Activated CD4-positive, alpha-beta T cell treated with anti-CD3 and anti-CD28 coated beads for 48 hours (primary cell): Measurements from ENCODE around the gene PGGHG.

ENCODE experiments used
- DNase-seq: peaks from one replicate; pipeline ENCODE4 v3.0.0-alpha.2; 2020

PGGHG gene

GRCh38 chr11:285021-285893, 3.7 kb upstream of the PGGHG start:
- no peak for DNase-seq

- no peak for DNase-seq
Observed at GRCh38 chr11:285894-286220, 3.1 kb upstream of the PGGHG start.

DNA sequence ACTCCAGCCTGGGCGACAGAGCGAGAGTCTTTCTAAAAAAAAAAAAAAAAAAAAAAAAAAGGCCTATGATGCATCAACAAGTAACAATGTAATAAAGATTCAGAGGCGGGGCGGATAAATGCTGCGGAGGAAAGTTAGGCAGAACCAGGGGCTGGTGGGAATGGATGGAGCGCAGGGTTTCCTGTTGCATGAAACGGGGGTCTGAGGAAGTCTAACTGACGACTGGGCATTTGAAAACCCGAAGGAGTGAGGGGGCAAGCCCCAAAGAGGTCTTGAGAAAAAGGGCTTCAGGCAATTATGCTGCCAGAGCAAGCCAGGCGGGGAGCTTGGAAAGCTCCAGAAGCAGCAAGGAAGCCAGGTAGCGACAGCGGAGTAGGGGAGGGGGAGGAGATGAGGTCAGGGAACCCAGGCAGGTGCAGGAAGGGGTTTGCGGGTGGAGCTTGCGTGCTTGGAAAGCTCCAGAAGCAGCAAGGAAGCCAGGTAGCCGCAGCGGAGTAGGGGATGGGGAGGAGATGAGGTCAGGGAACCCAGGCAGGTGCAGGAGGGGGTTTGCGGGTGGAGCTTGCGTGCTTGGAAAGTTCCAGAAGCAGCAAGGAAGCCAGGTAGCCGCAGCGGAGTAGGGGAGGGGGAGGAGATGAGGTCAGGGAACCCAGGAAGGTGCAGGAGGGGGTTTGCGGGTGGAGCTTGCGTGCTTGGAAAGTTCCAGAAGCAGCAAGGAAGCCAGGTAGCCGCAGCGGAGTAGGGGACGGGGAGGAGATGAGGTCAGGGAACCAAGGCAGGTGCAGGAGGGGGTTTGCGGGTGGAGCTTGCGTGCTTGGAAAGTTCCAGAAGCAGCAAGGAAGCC, 1.7 kb upstream of the PGGHG start:
- DNase-seq, result peak; percentile 45

GRCh38 chr11:287821-288477, 977 bp upstream of the PGGHG start:
- DNase-seq, result peak; percentile 63

GRCh38 chr11:289398-289711, 429 bp downstream of the PGGHG start:
- DNase-seq, result peak; percentile 28

- no peak for DNase-seq
Observed at GRCh38 chr11:289712-290620, 1.0 kb downstream of the PGGHG start.

DNA sequence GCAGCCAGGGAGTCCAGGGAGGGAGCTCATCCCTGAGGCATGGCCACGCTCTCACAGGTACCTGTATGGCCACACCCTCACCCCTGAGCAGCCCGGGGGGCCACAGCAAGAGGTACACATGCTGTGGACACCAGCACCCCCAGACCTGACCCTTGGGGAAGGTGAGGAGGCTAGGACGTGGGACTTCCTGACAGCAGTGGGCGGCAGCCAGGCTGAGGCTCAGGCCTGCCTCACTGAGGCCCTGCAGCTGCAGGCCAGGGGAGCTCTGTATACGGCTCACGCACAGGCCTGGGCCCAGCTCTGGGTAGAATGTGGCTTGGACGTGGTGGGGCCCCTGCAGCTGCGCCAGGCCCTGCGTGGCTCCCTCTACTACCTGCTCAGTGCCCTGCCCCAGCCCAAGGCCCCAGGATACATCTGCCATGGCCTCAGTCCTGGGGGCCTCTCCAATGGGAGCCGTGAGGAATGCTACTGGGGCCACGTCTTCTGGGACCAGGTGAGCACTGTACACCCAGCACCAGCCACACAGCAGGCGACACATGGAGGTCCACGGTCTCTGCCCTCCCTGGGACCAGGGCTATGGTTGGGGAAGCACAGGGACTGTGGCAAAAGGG, 1.8 kb downstream of the PGGHG start:
- no peak for DNase-seq

- DNase-seq, result no peak
Observed at GRCh38 chr11:291281-292210, 2.6 kb downstream of the PGGHG start.

DNA sequence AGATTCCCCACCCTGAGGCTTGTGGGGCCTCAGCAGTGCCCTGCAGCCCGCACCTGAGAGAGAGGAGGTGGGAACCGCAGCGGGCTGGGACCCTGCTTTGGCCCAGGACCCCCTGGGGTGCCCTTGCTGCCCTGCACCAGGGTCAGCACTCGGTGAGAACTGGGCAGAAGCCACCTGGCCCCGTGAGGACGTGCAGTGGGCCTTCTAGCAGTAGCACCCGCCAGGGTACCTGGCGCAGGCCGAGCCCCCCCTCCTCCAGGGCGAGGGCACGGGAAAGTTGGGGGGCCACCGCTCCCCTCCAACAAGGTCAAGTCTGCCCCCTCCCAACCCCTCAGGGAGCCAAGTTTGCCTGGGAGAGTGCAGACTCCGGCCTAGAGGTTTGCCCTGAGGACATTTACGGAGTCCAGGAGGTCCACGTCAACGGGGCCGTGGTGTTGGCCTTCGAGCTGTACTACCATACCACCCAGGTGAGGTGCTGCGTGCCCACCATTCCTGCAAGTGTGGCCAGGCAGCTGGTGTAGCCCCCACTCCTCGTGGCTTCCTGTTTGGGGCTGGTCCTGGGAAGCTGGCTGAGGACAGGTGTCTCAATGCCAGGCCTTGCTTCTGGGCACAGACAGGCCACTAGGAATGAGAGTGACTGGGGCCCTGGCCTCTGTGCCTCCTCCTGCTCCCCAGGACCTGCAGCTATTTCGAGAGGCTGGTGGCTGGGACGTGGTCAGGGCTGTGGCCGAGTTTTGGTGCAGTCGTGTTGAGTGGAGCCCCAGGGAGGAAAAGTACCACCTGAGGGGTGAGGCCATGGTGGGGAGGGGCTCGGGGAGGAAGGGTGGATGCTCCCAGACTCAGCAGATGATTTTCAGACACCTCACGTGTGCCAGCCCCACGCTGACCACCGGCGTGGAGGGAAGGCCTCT, 3.5 kb downstream of the PGGHG start:
- DNase-seq, result no peak

- DNase-seq, result no peak
Observed at GRCh38 chr11:293271-293851, 4.4 kb downstream of the PGGHG start.

DNA sequence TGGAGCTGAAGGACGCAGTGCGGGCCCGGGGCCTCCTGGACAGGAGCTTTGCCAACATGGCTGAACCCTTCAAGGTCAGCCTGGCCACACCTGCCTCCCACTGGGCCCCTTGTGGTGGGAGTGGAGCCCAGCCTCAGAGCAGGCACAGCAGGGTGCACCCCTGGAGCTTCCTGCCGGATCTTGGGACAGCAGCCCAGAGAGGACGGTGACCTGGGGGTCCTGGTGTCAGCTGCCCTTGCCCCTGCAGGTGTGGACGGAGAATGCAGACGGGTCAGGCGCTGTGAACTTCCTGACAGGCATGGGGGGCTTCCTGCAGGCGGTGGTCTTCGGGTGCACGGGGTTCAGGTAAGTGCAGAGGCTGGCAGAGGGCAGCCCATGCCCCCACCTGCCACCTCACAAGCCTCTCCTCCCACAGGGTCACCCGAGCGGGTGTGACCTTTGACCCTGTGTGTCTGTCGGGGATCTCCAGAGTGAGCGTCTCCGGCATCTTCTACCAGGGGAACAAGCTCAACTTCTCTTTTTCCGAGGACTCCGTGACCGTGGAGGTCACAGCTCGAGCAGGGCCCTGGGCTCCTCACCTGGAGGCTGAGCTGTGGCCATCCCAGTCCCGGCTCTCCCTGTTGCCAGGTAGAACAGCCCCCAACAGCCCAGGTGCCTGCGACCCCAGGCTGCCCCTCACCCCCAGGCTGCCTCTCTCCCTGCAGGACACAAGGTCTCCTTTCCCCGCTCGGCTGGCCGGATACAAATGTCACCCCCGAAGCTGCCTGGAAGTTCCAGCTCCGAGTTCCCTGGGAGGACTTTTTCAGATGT, 5.1 kb downstream of the PGGHG start:
- DNase-seq, result no peak

DNA sequence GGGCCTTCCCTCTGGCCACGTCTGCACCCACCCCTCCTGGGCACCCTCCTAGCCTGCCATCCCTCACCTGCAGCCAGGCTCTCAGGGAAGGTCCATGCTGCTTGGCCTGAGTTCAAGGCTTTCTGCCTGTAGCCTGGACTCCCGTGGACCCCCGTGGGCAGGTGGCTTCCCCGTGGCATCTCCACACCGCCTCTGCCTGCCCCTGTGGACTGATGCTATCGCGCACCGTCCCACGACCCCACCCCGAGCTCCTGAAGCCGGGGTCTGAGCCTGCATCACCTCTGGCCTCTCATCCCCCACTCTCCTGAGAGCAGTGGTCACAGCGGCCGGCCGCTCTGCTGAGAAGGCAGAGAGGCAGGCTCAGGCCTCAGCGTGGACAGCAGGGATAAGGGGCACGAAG, 5.9 kb downstream of the PGGHG start:
- DNase-seq, result no peak

DNA sequence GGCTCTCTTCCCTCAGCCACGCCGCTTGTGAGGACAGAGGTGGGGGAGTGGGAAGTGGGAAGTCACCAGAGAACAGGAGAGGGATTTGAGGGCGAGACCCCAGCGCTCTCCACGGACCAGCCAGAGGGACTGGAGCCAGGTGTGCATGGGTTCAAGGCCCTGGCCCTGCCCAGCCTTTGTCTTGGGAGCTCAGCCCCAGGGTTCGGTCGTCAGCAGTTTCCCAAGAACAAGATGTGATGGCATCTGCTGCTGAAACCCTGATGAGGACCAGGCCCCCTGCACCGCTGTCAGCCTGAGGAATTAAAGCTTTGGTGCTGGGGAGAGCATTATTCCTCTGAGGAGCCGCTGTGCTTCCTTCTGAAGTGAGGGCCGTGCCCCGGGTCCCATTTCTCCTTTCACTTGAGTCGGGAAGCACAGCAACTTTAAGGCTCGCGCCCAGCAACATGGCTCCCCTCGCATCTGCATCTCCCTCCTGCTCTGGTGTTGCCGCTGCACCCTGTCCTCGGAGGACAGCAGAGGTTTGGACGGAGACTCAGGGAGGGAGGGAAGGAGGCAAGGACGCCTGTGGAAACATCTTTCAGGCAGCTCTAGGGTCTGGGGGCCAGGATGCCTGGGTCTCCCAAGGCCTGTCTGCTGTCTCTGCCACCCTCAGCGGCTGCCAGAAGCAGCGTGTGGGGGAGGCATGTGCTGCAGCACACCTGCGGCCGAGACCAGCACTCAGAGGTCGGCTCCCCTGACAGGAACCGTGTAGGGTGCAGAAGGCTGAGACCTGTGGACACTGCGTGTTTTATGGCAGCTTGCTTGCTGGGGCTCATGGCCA, 6.6 kb downstream of the PGGHG start:
- DNase-seq, result no peak

- DNase-seq, result no peak
Observed at GRCh38 chr11:296171-297050, 7.5 kb downstream of the PGGHG start.

GRCh38 chr11:297051-297585, 8.2 kb downstream of the PGGHG start:
- no peak for DNase-seq
